ENCODE results near the gene EIF4E1B.
"Not testable (repeated sequence)": the region's sequence is repeated elsewhere in the genome, so short reads cannot be mapped to it uniquely, and the experiment has no call there.

Gene EIF4E1B, protein sequence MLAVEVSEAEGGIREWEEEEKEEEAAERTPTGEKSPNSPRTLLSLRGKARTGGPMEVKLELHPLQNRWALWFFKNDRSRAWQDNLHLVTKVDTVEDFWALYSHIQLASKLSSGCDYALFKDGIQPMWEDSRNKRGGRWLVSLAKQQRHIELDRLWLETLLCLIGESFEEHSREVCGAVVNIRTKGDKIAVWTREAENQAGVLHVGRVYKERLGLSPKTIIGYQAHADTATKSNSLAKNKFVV

GRCh38 chr5:176629853-176630680 lies at the start of gene EIF4E1B, which contains the start of gene SNCB:
Gene EIF4E1B, plus strand, starts transcription at chr5:176630675. Its CDS starts 12,113 bp downstream, at chr5:176642788.
Gene SNCB, minus strand, starts transcription at chr5:176630534. Its CDS starts 880 bp downstream, at chr5:176629654.
- peak in 1 of 2 donors; percentile 24 for DNase-seq (ENCODE audit: low read depth in 2 of 2)

DNA sequence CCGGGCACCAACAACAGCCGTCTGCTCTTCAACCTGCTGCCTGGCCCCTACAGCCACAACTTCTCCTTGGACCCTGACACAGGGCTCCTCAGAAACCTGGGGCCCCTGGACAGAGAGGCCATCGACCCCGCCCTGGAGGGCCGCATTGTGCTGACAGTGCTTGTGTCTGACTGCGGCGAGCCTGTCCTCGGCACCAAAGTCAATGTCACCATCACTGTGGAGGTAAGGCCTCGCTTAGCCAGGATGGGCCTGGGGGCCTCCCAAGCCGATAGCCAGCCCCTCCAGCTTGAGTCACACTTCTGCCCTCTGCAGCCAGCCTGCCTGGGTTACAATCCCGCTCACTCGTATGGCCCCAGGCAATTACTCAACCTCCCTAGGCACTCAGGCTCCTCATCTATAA lies 49.1 kb upstream of the EIF4E1B start:
- DNase-seq (ENCODE audit: low read depth in 2 of 2), result no peak

- DNase-seq (ENCODE audit: low read depth in 2 of 2), result no peak
These were observed 47.4 kb upstream of the EIF4E1B start for GRCh38 chr5:176583076-176583475.

GRCh38 chr5:176587398-176587797 lies 43.1 kb upstream of the EIF4E1B start:
- DNase-seq (ENCODE audit: low read depth in 2 of 2), result no peak

- no peak for DNase-seq (ENCODE audit: low read depth in 2 of 2)
These were observed 42.2 kb upstream of the EIF4E1B start for GRCh38 chr5:176588297-176588696.

DNA sequence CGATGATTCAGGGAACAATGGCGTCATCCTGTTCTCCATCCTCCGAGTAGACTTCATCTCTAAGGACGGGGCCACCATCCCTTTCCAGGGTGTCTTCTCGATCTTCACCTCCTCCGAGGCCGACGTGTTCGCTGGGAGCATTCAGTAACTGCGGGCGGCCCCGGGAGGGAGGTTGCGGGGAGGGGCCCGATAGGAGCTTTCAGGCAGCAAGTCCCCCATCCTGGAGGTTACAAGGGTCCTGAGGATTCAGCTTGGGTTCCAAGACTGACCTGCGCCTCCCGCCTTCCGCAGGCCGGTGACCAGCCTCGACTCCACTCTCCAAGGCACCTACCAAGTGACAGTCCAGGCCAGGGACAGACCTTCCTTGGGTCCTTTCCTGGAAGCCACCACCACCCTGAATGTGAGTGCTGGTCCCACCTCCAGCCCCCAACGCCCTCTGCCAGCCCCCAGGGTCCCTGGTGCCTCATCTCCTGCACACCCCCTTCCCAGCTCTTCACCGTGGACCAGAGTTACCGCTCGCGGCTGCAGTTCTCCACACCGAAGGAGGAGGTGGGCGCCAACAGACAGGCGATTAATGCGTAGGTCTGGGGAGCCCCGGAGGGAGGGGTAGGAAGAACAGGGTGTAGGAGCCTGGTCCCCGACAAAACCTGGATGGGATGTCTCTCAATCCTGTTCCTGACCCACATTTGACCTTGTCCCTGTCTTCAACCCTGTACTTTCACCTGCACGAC lies 41.3 kb upstream of the EIF4E1B start:
- DNase-seq (ENCODE audit: low read depth in 2 of 2), result no peak

- DNase-seq (ENCODE audit: low read depth in 2 of 2), result no peak
These were observed 40.3 kb upstream of the EIF4E1B start for GRCh38 chr5:176590035-176590717.

DNA sequence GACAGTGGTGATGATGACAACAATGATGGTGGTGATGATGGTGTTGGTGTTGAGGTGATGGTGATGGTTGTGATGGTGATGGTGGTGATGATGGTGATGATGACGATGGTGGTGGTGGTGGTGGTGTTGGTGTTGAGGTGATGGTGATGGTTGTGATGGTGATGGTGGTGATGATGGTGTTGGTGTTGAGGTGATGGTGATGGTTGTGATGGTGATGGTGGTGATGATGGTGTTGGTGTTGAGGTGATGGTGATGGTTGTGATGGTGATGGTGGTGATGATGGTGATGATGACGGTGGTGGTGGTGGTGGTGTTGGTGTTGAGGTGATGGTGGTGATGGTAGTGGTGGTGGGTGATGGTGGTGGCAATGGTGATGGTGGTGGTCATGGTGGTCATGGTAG lies 38.8 kb upstream of the EIF4E1B start:
- not testable (repeated sequence) for DNase-seq (ENCODE audit: low read depth in 2 of 2)

DNA sequence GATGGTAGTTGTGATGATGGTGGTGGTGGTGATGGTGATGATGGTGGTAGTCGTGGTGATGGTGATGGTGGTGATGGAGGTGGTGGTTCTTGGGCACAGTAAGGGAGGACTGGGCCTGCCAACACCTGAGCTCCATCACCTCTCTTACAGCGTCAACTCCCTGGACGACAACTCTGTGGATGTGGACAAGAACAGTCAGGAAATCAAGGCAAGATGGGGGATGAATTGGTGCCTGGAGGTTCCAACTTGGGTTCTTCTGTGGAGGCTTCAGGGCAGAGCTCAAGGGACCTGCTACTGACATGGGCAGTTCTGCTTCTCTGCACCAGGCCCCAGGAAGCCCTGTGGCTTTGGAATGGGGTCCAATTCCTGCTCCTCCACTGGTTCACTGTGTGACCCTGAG lies 37.9 kb upstream of the EIF4E1B start:
- DNase-seq (ENCODE audit: low read depth in 2 of 2), result no peak

DNA sequence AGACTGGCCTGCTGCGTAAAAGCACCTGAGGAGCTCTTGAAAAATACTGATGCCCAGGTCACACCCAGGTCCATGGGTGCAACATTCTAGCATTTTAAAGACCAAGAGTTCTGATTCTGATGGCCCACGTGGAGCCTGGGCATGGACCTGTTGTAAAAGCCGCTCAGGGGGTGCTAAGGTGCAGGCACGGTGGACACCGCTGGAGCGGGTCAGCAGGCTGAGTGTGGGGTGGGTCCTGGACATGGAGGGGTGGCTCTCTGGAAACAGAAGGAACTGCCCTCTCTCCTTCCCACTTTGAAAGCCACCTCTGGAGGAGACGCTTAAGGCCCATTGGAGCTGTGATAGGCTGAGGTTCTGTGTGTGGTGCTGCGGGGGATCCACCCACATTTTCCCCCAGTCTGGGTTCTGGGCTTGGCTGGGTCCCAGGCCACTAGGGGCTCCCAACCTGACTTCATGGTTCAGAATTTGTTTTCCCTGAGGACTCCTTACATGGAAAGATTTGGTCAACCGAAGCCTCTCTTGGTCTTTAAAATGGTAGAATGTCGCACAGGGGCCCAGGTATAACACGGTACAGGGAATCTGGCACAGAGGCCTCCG lies 37.1 kb upstream of the EIF4E1B start:
- no peak for DNase-seq (ENCODE audit: low read depth in 2 of 2)

DNA sequence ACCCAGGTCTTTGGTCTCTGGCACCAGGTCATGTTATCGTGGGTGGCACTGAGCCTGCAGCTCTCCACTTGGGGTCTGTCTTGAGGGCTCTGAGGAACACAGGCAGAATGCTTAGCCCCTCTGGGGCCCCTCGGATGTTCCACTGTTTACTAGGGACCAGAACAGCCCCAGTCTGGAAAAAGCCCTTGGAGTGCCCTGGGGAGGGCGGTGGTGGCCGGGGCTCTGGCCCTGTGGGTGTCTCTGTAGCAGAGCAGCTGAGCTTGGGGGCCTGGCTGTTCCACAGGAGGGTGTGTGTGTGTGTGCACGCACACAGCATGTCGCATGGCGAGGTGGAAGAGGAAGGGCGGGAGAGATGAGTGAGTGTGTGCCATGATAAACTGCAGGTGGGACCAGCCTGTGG lies 35.9 kb upstream of the EIF4E1B start:
- no peak for DNase-seq (ENCODE audit: low read depth in 2 of 2)

DNA sequence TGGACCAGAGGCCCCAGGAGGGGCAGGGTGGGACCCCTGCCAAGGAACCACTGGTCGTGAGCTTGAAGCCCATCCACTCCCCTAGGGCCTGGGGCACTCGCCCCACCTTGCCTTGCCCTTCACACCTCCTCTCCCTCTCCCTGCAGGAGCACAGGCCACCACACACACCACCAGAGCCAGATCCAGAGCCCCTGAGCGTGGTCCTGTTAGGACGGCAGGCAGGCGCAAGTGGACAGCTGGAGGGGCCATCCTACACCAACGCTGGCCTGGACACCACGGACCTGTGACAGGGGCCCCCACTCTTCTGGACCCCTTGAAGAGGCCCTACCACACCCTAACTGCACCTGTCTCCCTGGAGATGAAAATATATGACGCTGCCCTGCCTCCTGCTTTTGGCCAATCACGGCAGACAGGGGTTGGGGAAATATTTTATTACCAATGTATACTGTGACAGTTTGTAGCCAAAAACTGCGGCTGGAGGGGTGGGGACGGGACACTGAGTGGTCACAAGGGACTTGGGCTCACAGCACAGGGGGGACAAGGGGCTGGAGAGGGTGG lies 35.0 kb upstream of the EIF4E1B start:
- DNase-seq (ENCODE audit: low read depth in 2 of 2), result no peak

- no peak for DNase-seq (ENCODE audit: low read depth in 2 of 2)
These were observed 34.3 kb upstream of the EIF4E1B start for GRCh38 chr5:176596069-176596644.

DNA sequence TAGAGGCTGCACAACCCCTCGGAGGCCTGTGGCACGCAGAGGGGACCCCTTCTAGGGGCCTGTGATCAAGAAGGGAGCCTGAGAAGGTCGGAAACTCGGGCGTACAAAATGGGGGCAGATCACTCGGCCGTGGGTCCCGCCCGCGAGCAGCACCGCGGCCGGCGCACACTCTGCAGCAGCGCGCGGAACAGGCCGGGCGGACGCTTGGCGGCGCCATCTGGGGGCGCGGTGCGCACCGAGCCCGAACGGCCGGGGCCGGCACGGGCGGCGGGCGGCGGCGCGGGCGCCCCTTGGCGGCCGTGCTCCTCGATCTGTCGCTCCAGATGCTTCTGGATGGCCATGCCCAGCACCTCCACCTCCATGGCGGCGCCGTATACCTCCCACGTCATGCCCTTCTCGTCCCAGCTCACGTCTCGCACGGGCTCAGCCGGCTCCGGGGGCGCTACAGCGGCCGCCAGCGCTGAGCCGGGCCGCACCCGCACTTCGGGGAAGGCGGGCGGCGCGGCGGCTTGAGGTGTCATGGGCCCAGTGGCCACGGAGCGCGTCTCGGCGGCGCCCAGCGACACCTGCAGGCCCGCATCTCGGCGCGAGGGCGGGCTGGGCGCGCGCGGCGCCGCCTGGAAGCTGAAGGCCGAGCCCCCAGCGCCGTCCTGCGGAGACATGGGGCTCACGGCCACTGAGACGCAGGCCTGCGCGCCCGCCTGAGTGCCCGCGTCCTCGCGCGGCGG lies 33.6 kb upstream of the EIF4E1B start:
- peak; percentile 36 to 47 for DNase-seq (ENCODE audit: low read depth in 2 of 2)

DNA sequence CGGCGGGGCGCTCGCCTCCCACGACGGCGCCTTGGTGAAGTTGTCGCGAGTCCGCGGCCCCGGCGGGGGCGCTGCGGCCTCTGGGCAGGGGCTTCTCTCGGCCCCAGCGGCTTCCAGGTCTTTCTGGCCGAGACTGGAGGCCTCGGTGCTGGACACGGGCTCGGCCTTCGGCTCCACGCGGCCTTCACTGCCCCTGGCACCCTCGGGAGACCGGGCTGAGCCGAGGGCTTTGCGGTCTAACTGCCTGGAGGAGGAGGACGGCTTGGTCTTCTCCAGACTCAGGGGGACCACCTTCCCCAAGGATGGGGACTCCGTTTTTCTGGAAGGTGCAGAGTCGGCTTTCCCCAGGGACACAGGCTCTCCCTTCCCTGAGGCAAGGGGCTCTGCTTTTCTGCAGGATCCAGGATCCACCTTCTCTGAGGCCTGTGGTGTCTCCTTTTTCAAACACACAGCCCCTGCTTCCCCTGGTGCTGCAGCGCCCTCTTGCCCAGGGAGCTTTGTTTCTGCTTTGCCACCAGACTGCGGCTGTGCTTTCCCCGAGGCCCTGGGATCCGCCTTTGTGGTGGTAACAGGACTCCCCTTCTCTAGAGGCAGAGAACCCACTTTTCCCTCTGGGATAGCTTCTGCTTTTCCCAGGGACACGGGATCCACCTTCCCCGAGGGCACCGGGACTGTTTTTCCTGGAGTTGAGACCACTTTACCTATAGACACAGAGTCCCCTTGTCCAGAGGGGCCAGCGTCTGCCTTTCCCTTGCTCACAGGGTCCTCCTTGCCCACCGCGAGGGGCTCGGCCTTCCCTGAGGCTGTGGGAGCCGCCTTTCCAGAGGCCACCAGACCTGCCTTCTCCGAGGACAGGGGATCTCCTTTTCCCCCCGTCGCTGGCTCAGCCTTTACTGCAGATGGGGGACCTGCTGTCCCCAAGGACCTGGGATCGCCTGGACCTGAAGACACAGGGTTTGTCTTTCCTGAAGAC lies 32.8 kb upstream of the EIF4E1B start:
- DNase-seq (ENCODE audit: low read depth in 2 of 2), result no peak

DNA sequence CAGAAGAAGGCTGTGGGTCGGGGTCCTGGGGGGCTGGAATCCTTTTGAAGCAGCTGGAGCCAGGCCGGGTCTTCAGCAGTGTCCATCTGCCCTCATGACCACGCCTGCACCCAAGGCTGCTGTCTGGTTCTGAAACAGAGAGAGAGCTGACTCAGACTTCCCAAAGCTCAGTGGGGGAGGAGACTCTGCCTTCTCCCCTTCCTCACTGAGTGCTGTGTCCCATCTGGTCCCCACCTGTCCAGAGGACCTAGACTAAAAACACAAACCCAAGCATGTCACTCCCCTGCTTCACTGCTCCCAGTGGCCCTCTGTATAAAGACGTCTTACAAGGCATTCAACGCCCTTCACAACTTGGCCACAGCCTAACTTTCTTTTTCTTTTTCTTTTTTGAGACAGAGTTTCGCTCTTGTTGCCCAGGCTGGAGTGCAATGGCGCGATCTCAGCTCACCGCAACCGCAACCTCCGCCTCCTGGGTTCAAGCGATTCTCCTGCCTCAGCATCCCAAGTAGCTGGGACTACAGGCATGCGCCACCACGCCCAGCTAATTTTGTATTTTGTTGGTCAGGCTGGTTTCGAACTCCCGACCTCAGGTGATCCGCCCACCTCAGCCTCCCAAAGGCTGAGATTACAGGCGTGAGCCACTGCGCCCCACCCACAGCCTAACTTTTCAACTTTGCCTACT lies 30.6 kb upstream of the EIF4E1B start:
- DNase-seq (ENCODE audit: low read depth in 2 of 2), result not testable (repeated sequence)

DNA sequence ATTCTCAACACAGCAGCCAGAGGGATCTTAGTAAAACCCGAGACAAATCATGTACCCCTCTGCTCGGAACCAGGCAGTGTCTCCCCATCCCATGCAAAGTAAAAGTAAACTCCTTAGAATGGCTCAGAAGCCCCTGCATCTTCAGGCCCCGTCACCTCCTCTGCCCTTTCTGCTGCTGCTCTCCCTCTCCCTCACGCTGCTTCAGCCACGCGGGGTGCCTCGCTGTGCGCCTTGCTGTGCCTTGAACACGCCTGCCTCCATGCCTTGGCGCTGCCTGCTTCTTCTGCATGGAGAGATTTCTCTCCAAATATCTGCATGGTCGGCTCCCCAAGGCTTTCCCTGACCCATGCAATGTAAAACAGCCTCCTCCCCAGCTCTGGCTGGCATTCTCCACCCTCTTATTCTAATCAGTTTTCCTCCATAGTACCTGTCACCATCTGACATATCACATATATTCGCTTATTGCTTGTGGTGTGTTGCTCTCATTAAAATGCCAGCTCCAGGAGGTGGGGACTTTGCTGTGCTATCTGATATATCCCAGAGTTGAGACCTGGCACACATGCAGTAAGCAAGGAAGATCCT lies 28.5 kb upstream of the EIF4E1B start:
- no peak for DNase-seq (ENCODE audit: low read depth in 2 of 2)

- no peak for DNase-seq (ENCODE audit: low read depth in 2 of 2)
These were observed 27.4 kb upstream of the EIF4E1B start for GRCh38 chr5:176603091-176603490.

Data from activated CD8-positive, alpha-beta memory T cell treated with anti-CD3 and anti-CD28 coated beads for 4 hours (primary cell).